ENCODE results near the gene LRPAP1.

DNA sequence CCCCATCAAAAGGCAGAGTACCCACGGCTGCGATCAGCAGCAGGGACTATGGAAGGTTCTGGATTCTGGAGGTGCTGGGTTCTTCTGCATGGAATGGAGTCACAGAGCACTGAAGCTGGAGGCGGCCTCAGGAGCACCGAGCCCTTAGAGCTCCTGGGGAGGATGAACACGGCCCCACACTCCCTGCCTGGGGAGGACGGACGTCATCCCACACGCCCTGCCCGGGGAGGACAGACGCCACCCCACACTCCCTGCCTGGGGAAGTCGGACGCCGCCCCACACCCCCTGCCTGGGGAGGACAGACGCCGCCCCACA lies 9.9 kb downstream of the LRPAP1 start:
- TF ChIP-seq, protein P1, sequence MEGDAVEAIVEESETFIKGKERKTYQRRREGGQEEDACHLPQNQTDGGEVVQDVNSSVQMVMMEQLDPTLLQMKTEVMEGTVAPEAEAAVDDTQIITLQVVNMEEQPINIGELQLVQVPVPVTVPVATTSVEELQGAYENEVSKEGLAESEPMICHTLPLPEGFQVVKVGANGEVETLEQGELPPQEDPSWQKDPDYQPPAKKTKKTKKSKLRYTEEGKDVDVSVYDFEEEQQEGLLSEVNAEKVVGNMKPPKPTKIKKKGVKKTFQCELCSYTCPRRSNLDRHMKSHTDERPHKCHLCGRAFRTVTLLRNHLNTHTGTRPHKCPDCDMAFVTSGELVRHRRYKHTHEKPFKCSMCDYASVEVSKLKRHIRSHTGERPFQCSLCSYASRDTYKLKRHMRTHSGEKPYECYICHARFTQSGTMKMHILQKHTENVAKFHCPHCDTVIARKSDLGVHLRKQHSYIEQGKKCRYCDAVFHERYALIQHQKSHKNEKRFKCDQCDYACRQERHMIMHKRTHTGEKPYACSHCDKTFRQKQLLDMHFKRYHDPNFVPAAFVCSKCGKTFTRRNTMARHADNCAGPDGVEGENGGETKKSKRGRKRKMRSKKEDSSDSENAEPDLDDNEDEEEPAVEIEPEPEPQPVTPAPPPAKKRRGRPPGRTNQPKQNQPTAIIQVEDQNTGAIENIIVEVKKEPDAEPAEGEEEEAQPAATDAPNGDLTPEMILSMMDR (IDR thresholded peaks at IDR 0.05): no peak
- TF ChIP-seq EZH2 (IDR thresholded peaks at IDR 0.05; ENCODE audit: borderline replicate concordance, insufficient read depth, low read depth, low read length, poor library complexity, severe bottlenecking): no peak
